Activated naive CD4-positive, alpha-beta T cell treated with anti-CD3 and anti-CD28 coated beads, Interleukin-2, amount 10 ng/mL, durations not matched to agents 7 days and 5 days (primary cell): Measurements from ENCODE around the gene TBL3.

Source experiments
- CTCF ChIA-PET: fragments of 350-600 bp; sonication (Branson Sonifier 250); formaldehyde crosslinking; loops from one replicate; lab custom pipeline; 2021; ENCODE audit warnings: antibody characterized with exemption; lab: Charles Lee
- DNase-seq: peaks from one replicate; pipeline ENCODE4 v3.0.0-alpha.2; 2020
- H3K27ac Mint-ChIP-seq: one replicate; pipeline ENCODE4 v1.8.0; 2021; ENCODE audit warnings: mild to moderate bottlenecking, moderate library complexity, mixed read lengths
- H3K27me3 Mint-ChIP-seq: one replicate; pipeline ENCODE4 v1.8.0; 2021; ENCODE audit warnings: mild to moderate bottlenecking, mixed read lengths
- H3K36me3 Mint-ChIP-seq: one replicate; pipeline ENCODE4 v1.8.0; 2021; ENCODE audit warnings: mixed read lengths
- H3K4me1 Mint-ChIP-seq: one replicate; pipeline ENCODE4 v1.8.0; 2021; ENCODE audit warnings: mixed read lengths
- H3K4me3 Mint-ChIP-seq: one replicate; pipeline ENCODE4 v1.8.0; 2021; ENCODE audit warnings: mild to moderate bottlenecking, moderate library complexity, mixed read lengths
- H3K9me3 Mint-ChIP-seq: one replicate; pipeline ENCODE4 v1.8.0; 2021; ENCODE audit warnings: mixed read lengths

Gene TBL3

DNA sequence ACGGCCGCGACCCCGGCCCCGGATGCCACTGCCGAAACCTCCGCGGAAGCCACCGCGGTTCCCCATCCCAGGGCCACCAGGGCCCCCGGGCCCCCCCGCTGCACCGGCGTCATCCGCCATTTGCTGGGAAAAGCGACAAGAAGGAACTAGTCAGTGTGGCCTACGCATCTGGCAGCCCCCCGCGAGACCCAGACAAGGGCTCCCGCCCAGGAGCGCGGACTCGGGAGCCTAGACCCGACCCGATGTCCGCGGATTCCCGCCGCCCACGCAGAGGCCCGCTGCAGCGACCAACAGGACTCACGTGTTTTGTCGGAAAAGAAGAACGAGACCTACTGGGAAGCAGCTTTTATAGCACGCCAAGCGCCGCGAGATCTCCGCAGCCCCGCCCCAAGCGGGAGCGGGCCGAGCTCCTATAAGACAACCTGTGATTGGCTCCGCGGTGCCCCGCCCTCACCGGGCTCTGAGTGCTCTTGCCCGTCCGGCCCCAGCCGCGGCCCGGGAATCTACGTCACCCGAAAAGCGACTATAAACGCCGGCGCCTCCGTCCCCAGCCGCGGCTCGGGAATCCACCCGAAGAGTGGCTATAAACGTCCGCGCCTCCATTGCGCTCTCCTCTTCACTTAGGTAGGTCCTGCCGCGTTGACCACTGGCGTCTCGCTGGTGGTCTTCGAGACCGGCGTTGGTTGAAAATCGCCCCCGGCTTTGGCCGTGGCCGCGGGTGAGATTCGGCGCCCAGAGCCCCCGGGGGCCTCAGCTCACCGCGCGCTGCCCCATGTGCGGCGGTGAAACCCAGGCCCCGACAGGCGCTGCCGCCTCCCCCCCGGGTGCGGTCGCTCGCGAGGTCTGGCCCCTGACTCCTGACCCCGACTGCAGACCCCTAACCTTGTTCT lies 7.1 kb upstream of the TBL3 start, which contains the start of gene RPS2:
Gene RPS2 (minus strand): TSS at position 321 of the 890 bp plus-strand sequence. CDS start 201 bp downstream, at position 120.
- Mint-ChIP-seq H3K27ac (peak within 1 kb of the TSS; percentile 96), H3K4me3 (peak within 1 kb of the TSS; percentile 92), H3K27me3 (no peaks in the 10 kb centered on the region), H3K9me3 (no peaks in the 10 kb centered on the region), H3K4me1 (peaks cover 49% of the 10 kb centered on the region), H3K36me3 (peaks cover 32% of the 10 kb centered on the region)
- CTCF ChIA-PET = interaction anchor here (1.2 to 1.5 kb wide), 2 partner anchors 23 to 39 kb away, joined by 3 to 4 read pairs; no protein-coding TSS in a partner anchor
- DNase-seq = peak; percentile 99

DNA sequence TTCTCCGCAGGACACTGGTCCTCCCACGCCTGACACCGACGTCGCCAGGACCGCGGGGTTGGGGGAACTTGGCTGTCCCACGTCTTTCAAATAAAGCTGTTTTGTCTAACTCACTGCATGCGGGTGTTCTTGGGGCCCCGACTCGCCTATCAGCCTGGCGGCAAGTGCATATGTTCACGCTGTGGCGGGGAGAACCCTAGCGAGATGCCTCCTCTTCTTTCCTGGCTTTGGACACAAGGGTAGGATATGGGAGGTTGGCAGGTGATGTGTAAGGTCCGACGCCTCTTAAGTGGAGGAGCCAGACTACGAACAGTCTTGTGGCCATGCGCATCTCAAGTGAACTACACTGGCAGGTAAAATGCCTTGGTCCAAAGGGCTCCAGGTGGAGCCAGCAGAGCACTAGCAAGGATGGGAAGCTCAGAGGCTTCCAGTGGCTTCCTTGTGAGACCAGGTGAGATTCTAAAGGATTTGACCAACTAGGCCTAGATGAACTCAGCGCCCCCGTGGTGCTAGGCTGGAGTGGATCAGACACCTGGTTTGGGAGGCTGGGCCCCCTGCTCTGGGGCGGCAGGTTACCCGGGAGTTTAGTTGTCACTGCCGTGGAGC lies 6.4 kb upstream of the TBL3 start:
- peaks cover 32% of the 10 kb centered on the region for H3K36me3 Mint-ChIP-seq
- DNase-seq = no peak
- no peaks in the 10 kb centered on the region for H3K9me3 Mint-ChIP-seq
- H3K4me1 Mint-ChIP-seq = peaks cover 48% of the 10 kb centered on the region
- H3K27ac Mint-ChIP-seq = peak overlapping the region; percentile 96
- CTCF ChIA-PET = interaction anchor here (0.5 to 1.5 kb wide), 2 partner anchors 39 to 1159 kb away, joined by 3 to 4 read pairs; no protein-coding TSS in a partner anchor
- peak overlapping the region; percentile 92 for H3K4me3 Mint-ChIP-seq
- no peaks in the 10 kb centered on the region for H3K27me3 Mint-ChIP-seq

DNA sequence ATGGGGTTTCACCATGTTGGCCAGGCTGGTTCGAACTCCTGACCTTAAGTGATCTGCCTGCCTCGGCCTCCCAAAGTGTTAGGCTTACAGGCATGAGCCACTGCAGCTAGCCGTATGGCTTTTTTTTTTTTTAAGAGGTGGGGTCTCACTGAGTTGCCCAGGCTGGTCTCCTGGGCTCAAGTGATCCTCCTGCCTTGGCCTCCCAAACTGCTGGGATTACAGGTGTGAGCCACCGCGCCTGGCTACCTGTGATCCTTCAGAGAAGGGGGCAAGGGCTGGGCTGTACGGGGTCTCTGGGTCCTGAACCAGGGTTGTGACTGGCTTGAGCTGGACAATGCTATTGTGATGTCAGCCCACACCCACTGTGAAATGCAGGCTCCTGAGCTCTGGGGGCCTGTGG lies 5.4 kb upstream of the TBL3 start, which contains the start of gene RNF151:
Gene RNF151 (plus strand): TSS at position 397 of the 400 bp plus-strand sequence. CDS start 26 bp downstream, outside the sequence.
- no peak for DNase-seq
- H3K4me3 Mint-ChIP-seq = peak within 1 kb of the TSS; percentile 92
- H3K27me3 Mint-ChIP-seq = no peaks in the 10 kb centered on the region
- peaks cover 49% of the 10 kb centered on the region for H3K4me1 Mint-ChIP-seq
- CTCF ChIA-PET = no interaction called here
- H3K36me3 Mint-ChIP-seq = peaks cover 27% of the 10 kb centered on the region
- no peaks in the 10 kb centered on the region for H3K9me3 Mint-ChIP-seq
- peak within 1 kb of the TSS; percentile 96 for H3K27ac Mint-ChIP-seq

DNA sequence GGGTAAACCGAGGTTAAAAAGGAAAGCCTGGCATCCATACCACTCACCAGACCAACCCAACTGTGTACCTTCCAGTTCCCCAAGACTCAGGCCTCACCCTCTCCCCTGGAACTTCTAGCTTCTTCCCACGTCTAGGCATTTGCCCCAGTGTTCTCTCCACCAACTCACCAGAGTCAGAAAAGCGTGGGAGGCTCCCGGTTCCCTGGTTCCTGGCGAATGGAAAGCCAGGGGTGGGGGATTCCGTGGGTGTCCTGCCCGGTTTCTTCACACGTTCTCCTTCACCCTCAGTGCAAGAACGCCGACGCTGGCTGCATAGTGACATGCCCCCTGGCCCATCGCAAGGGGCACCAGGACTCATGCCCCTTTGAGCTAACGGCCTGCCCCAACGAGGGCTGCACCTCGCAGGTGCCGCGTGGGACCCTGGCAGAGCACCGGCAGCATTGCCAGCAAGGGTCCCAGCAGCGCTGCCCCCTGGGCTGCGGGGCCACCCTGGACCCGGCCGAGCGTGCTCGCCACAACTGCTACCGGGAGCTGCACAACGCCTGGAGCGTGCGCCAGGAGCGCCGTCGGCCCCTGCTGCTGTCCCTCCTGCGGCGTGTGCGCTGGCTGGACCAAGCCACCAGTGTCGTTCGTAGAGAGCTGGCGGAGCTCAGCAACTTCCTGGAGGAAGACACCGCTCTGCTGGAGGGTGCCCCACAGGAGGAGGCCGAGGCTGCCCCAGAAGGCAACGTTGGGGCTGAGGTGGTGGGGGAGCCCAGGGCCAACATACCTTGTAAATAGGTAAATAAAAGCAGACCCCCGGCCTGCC lies 3.5 kb upstream of the TBL3 start:
- H3K4me1 Mint-ChIP-seq = peaks cover 47% of the 10 kb centered on the region
- peak overlapping the region; percentile 4 for H3K27ac Mint-ChIP-seq
- H3K9me3 Mint-ChIP-seq = no peaks in the 10 kb centered on the region
- CTCF ChIA-PET = no interaction called here
- DNase-seq = no peak
- H3K36me3 Mint-ChIP-seq = peaks cover 16% of the 10 kb centered on the region
- H3K27me3 Mint-ChIP-seq = no peaks in the 10 kb centered on the region
- no peak overlapping the region for H3K4me3 Mint-ChIP-seq

DNA sequence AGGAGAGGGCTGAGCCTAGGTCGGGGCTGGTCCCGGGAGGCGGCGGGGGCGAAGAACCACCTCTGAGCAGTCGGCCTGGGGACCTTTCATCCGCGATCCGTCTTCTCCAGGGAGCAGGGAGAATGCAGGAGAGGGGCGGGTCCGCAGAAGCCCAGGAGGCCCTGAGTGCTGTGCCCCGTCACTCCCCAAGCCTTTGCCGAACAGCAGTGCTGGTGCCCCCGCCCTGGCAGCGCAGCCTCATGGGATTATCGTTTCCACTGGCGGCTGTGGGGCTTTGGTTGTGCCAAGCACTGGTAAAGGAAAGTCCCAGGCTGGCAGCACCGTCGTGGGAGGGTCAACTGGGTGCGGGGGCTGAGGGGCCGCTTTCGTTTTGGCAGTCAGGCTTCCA lies 631 bp downstream of the TBL3 start:
- H3K27ac Mint-ChIP-seq = peak overlapping the region; percentile 100
- H3K9me3 Mint-ChIP-seq = no peaks in the 10 kb centered on the region
- CTCF ChIA-PET = interaction anchor here (1.4 kb wide), 1 partner anchor 12 kb away, joined by 5 read pairs; the partner anchor contains the start of gene GFER
- H3K27me3 Mint-ChIP-seq = peaks cover 2% of the 10 kb centered on the region
- peaks cover 40% of the 10 kb centered on the region for H3K4me1 Mint-ChIP-seq
- DNase-seq = peak; percentile 45
- H3K36me3 Mint-ChIP-seq = peaks cover 15% of the 10 kb centered on the region
- peak overlapping the region; percentile 83 for H3K4me3 Mint-ChIP-seq

DNA sequence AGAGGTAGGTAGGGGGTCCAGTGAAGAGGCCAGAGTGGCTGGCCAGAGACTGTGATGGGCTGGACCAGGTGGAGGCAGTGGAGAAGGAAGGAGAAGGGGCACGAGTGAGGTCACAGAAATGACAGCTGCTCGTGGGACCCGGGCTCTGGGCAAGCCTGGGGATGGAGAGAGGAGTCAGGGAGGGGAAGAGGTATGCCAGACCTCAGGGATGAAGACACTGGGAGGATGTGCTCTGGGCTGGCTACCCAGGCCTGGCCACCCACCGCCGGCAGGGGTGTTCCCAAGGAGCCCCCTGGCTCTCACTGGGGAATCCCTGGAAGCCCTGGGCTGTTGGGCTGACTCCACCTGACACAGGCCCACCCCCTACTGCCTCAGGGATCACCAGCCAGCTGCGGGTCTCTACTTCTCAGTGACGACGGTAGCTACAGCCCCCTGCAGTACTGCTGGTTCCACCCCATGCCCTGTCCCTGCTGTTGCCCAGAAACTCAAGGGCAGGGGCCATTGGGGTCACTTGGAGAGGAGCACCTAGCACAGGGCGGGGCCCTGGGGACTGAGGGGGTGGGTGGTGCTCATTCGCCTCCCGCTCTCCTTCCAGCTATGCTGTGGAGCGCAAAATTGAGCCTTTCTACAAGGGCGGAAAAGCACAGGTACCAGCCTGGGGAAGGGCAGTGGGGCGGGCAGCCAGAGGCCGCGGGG lies 1.8 kb downstream of the TBL3 start:
- peak overlapping the region; percentile 38 for H3K4me3 Mint-ChIP-seq
- H3K27ac Mint-ChIP-seq = no peak overlapping the region
- DNase-seq = no peak
- H3K36me3 Mint-ChIP-seq = peaks cover 17% of the 10 kb centered on the region
- H3K9me3 Mint-ChIP-seq = no peaks in the 10 kb centered on the region
- CTCF ChIA-PET = no interaction called here
- H3K4me1 Mint-ChIP-seq = peaks cover 37% of the 10 kb centered on the region
- H3K27me3 Mint-ChIP-seq = peaks cover 7% of the 10 kb centered on the region

DNA sequence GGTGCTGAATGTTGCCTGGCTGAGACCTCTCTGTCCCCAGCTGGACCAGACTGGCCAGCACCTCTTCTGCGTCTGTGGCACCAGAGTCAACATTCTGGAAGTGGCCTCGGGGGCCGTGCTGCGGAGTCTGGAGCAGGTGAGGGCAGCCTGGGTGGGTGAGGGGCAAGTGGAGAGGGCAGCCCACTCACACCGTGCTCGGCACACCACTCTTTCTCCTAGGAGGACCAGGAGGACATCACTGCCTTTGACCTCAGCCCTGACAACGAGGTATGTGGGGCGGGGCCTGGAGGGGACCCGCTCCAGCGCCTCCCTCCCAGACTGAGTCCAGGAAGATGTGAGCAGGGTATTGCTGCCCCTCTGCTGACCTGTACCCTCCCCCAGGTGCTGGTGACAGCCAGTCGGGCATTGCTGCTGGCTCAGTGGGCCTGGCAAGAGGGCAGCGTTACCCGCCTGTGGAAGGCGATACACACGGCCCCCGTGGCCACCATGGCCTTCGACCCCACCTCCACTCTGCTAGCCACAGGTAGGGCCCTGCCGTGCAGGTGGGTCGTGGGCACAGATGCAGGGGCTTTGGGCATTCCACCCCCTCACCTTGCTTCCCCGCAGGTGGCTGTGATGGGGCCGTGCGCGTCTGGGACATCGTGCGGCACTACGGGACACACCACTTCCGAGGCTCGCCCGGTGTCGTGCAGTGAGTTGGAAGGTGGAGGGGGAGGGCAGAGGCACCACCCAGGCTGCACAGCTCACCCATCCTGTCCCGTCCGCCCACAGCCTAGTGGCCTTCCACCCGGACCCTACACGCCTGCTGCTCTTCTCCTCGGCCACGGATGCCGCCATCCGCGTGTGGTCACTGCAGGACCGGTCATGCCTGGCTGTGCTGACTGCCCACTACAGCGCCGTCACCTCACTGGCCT lies 2.6 kb downstream of the TBL3 start:
- no peak overlapping the region for H3K4me3 Mint-ChIP-seq
- DNase-seq = no peak
- H3K36me3 Mint-ChIP-seq = peaks cover 17% of the 10 kb centered on the region
- no peaks in the 10 kb centered on the region for H3K9me3 Mint-ChIP-seq
- H3K4me1 Mint-ChIP-seq = peaks cover 37% of the 10 kb centered on the region
- CTCF ChIA-PET = no interaction called here
- no peak overlapping the region for H3K27ac Mint-ChIP-seq
- peaks cover 9% of the 10 kb centered on the region for H3K27me3 Mint-ChIP-seq

DNA sequence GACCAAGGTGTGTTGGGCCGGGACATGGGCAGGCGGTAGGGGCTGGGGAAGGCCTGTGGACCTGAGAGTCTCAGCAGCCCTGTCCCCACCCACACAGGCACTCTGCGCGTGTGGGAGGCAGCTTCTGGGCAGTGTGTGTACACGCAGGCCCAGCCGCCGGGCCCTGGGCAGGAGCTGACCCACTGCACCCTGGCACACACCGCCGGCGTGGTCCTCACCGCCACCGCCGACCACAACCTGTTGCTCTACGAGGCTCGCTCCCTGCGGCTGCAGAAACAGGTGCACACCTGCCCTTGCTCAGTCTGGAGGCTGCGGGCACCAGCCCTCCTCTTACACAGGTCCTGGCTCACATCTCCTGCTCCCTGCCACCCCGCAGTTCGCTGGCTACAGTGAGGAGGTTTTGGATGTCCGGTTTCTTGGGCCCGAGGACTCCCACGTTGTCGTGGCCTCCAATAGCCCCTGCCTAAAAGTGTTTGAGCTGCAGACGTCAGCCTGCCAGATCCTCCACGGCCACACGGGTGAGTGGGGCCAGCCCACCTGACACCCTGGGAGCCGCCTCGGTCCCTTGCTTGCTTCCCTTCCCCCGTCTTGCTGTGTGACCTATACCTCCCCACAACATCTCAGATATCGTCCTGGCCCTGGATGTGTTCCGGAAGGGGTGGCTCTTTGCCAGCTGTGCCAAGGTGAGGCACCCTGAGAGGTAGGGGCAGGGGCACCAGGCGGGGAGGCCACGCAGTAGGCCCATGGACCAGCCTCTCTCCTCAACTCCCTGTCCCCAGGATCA lies 3.8 kb downstream of the TBL3 start:
- Mint-ChIP-seq H3K4me1 (peaks cover 32% of the 10 kb centered on the region), H3K36me3 (peaks cover 17% of the 10 kb centered on the region), H3K27ac (no peak overlapping the region), H3K4me3 (no peak overlapping the region), H3K9me3 (no peaks in the 10 kb centered on the region), H3K27me3 (peaks cover 21% of the 10 kb centered on the region)
- no peak for DNase-seq
- CTCF ChIA-PET = no interaction called here

DNA sequence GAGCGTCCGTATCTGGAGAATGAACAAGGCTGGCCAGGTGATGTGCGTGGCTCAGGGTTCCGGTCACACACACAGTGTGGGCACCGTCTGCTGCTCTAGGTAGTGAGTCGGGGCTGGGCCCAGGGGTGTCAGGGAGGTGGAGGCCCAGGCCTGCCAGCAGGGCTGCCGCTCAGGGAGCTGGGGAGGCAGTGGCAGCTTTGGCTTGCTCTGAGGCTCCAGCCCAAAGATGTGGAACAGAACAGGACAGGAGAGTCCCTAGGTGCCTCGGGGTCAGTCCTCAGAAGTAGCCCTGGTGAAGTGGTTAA lies 4.3 kb downstream of the TBL3 start:
- peaks cover 27% of the 10 kb centered on the region for H3K27me3 Mint-ChIP-seq

DNA sequence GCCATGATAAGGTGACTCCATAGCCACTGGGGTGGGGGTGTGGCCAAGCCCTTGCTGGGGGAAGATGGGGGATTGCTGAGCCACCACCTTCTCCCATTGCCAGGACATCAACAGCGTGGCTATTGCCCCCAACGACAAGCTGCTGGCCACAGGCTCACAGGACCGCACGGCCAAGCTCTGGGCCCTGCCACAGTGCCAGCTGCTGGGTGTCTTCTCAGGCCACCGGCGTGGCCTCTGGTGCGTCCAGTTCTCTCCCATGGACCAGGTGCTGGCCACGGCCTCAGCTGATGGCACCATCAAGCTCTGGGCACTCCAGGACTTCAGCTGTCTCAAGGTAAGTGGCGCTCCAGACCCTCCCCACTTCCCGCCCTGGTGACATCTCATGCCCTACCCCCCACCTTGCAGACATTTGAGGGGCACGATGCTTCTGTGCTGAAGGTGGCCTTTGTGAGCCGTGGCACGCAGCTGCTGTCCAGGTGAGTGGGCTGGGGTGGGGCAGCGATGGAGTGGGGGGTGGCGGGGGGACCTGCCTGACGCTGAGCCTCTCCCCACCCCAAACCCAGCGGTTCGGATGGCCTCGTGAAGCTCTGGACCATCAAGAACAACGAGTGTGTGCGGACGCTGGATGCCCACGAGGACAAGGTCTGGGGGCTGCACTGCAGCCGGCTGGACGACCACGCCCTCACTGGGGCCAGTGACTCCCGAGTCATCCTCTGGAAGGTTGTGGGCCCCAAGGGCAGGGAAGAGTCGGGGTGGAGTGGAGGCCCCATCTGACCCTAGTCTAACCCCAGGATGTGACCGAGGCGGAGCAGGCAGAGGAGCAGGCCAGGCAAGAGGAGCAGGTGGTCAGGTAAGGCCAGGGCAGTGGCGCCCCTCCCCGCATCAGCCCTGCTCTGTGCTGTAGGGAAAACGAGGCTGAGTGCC lies 5.4 kb downstream of the TBL3 start:
- H3K36me3 Mint-ChIP-seq = peaks cover 13% of the 10 kb centered on the region
- H3K27ac Mint-ChIP-seq = no peak overlapping the region
- H3K9me3 Mint-ChIP-seq = no peaks in the 10 kb centered on the region
- no peak for DNase-seq
- peaks cover 37% of the 10 kb centered on the region for H3K27me3 Mint-ChIP-seq
- H3K4me3 Mint-ChIP-seq = no peak overlapping the region
- peaks cover 19% of the 10 kb centered on the region for H3K4me1 Mint-ChIP-seq
- CTCF ChIA-PET = no interaction called here

More for the DNA sequence above, 4.3 kb downstream of the TBL3 start:
- DNase-seq = no peak
- H3K4me3 Mint-ChIP-seq = no peak overlapping the region
- H3K9me3 Mint-ChIP-seq = no peaks in the 10 kb centered on the region
- no peak overlapping the region for H3K27ac Mint-ChIP-seq
- CTCF ChIA-PET = no interaction called here
- H3K4me1 Mint-ChIP-seq = peaks cover 26% of the 10 kb centered on the region
- H3K36me3 Mint-ChIP-seq = peaks cover 17% of the 10 kb centered on the region

DNA sequence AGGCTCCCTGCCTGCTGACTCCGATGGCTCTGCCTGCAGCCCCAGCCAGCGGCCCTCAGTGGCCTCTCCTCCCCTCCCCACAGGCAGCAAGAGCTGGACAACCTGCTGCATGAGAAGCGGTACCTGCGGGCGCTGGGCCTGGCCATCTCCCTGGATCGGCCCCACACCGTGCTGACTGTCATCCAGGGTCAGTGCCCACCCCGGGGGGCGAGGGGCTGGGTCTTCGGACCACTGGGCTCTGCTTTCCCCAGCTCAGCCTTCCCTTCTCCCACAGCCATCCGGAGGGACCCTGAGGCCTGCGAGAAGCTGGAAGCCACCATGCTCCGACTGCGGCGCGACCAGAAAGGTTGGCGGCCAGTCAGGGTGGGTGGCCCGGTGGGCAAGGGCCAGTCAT lies 6.0 kb downstream of the TBL3 start:
- H3K4me1 Mint-ChIP-seq = peaks cover 16% of the 10 kb centered on the region
- H3K36me3 Mint-ChIP-seq = peaks cover 13% of the 10 kb centered on the region
- CTCF ChIA-PET = no interaction called here
- no peaks in the 10 kb centered on the region for H3K9me3 Mint-ChIP-seq
- peaks cover 44% of the 10 kb centered on the region for H3K27me3 Mint-ChIP-seq
- DNase-seq = no peak
- no peak overlapping the region for H3K4me3 Mint-ChIP-seq
- H3K27ac Mint-ChIP-seq = no peak overlapping the region
